Measurements from ENCODE around the gene BIVM.
"Not testable (repeated sequence)": the region's sequence is repeated elsewhere in the genome, so short reads cannot be mapped to it uniquely, and the experiment has no call there.

Gene BIVM

GRCh38 chr13:102798581-102799425 is at the start of gene BIVM, which contains the start of gene POGLUT2:
TSS of gene BIVM (plus strand) at chr13:102799119. CDS start at chr13:102807268, 8,149 bp downstream.
TSS of gene POGLUT2 (minus strand) at chr13:102798976. CDS start at chr13:102798670, 306 bp downstream.
- H3K4me3 ChIP-seq = peak within 1 kb of the TSS; percentile 49 to 76 (median 71)
- peak within 1 kb of the TSS; percentile 35 to 92 (median 83) for H3K27ac ChIP-seq

- Histone ChIP-seq H3K27ac (no peak overlapping the region), H3K4me3 (no peak overlapping the region)
These were observed 47.0 kb upstream of the BIVM start for GRCh38 chr13:102751886-102752285.

GRCh38 chr13:102757006-102757405 is 41.9 kb upstream of the BIVM start:
- H3K4me3 ChIP-seq = no peak overlapping the region

GRCh38 chr13:102758842-102759241 is 40.1 kb upstream of the BIVM start:
- Histone ChIP-seq H3K27ac (no peak overlapping the region), H3K4me3 (no peak overlapping the region)

More at GRCh38 chr13:102757006-102757405, 41.9 kb upstream of the BIVM start:
- H3K27ac ChIP-seq = no peak overlapping the region

- Histone ChIP-seq H3K27ac (no peak overlapping the region), H3K4me3 (no peak overlapping the region)
These were observed 37.8 kb upstream of the BIVM start for GRCh38 chr13:102761071-102761470.

- no peak overlapping the region for H3K4me3 ChIP-seq
- H3K27ac ChIP-seq = no peak overlapping the region
These were observed 35.2 kb upstream of the BIVM start for GRCh38 chr13:102763741-102764140.

- Histone ChIP-seq H3K4me3 (no peak overlapping the region), H3K27ac (no peak overlapping the region)
These were observed 30.0 kb upstream of the BIVM start for GRCh38 chr13:102768909-102769308.

GRCh38 chr13:102769679-102770078 is 29.2 kb upstream of the BIVM start:
- Histone ChIP-seq H3K27ac (no peak overlapping the region), H3K4me3 (no peak overlapping the region)

GRCh38 chr13:102770435-102770834 is 28.5 kb upstream of the BIVM start:
- H3K4me3 ChIP-seq = no peak overlapping the region
- no peak overlapping the region for H3K27ac ChIP-seq

- Histone ChIP-seq H3K27ac (no peak overlapping the region), H3K4me3 (no peak overlapping the region)
These were observed 27.4 kb upstream of the BIVM start for GRCh38 chr13:102771298-102772041.

- peak overlapping the region in 1 of 7 experiments; percentile 77 for H3K4me3 ChIP-seq
- H3K27ac ChIP-seq = no peak overlapping the region
These were observed 26.9 kb upstream of the BIVM start for GRCh38 chr13:102772042-102772425.

GRCh38 chr13:102773441-102774213 is 25.3 kb upstream of the BIVM start, which contains the start of gene TEX30:
TSS of gene TEX30 (minus strand) at chr13:102773786. CDS start at chr13:102770026, 3,760 bp downstream.
- peak within 1 kb of the TSS in 20 of 21 experiments; percentile 65 to 93 (median 86) for H3K27ac ChIP-seq

GRCh38 chr13:102774214-102774568 is 24.7 kb upstream of the BIVM start:
- peak overlapping the region; percentile 63 to 92 (median 77) for H3K4me3 ChIP-seq

More at GRCh38 chr13:102773441-102774213, 25.3 kb upstream of the BIVM start, which contains the start of gene TEX30:
- H3K4me3 ChIP-seq = peak within 1 kb of the TSS; percentile 63 to 92 (median 77)

GRCh38 chr13:102774591-102775520 is 24.1 kb upstream of the BIVM start:
- H3K27ac ChIP-seq = no peak overlapping the region
- peak overlapping the region in 1 of 7 experiments; percentile 92 for H3K4me3 ChIP-seq

More at GRCh38 chr13:102774214-102774568, 24.7 kb upstream of the BIVM start:
- H3K27ac ChIP-seq = peak overlapping the region in 20 of 21 experiments; percentile 58 to 93 (median 86)

- H3K4me3 ChIP-seq = no peak overlapping the region
- H3K27ac ChIP-seq = no peak overlapping the region
These were observed 22.6 kb upstream of the BIVM start for GRCh38 chr13:102776271-102776670.

- Histone ChIP-seq H3K27ac (no peak overlapping the region), H3K4me3 (no peak overlapping the region)
These were observed 21.2 kb upstream of the BIVM start for GRCh38 chr13:102777736-102778135.

GRCh38 chr13:102779436-102780159 is 19.3 kb upstream of the BIVM start:
- Histone ChIP-seq H3K4me3 (no peak overlapping the region), H3K27ac (peak overlapping the region in 2 of 21 experiments; percentile 10 to 14)

GRCh38 chr13:102780656-102781055 is 18.3 kb upstream of the BIVM start:
- H3K27ac ChIP-seq, H3K4me3 ChIP-seq: not testable (repeated sequence)

All from skin epidermis (tissue), 12 donors.